Vein endothelial cell (primary cell): ENCODE data around the gene RAB42. TPM values are rescaled to one million over a fixed set of nuclear protein-coding genes. Genes with fewer than 3 reads are reported as not detected.

Experiments used
- small RNA-seq: library from RNA; depleted of rRNA; stranded (forward); fragments of <200 nt; gene quantifications from one replicate; pipeline ENCODE3, GENCODE V24; 2012
- total RNA-seq: library from RNA; depleted of rRNA; stranded (reverse); fragments of >200 nt; gene quantifications from 2 replicates; pipeline ENCODE4 v1.2.3, GENCODE V29; 2012

RAB42 gene, protein sequence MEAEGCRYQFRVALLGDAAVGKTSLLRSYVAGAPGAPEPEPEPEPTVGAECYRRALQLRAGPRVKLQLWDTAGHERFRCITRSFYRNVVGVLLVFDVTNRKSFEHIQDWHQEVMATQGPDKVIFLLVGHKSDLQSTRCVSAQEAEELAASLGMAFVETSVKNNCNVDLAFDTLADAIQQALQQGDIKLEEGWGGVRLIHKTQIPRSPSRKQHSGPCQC
- total RNA-seq: 0.98 and 1.2 TPM in 2 replicates

GRCh38 chr1:28591708-28592320 lies at the start of gene RAB42:
TSS of gene RAB42 (plus strand) at chr1:28592265. CDS start at chr1:28592512, 247 bp downstream.

DNA sequence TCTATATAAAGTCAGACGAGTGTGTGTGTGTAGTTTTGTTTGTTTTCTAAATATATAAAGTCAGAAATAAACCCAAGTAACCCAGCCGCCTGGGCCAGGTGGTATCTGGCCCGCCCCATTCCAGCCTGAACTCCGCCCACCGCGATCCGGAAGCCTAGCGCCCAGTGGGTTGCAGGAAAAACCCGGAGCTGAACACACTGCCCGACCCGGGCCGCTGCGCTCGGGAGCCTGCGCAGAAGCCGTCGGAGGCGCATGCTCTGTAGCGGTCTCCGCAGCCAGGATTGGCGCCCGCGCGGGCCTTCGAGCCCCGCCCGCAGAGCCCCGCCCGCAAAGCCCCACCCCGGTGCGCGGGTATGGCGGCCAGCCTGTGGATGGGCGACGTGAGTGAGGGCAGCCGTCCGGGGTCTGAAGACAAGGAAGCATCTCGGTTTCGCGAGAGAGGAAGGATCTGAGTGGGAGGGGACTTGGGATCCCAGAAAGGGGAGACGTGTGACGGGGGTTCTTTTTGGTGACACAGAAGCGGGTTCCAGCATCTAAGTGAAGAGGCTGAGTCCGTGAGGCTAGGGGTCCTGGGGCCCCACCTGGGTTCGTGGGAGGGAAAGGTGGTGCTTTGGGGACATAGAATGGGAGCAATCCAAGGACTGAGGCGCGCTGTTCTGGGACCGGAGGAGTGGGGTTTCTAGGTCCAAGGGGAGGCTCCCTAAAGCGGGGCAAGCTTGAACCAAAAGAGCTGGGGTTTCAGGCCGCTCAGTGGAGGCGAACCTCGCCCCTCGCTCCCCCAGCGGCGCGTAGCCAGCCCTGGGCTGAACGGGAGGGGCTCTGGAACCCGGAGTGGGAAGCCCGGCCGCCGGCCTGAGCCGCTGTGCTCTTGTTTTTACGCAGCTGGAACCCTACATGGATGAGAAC lies 39.1 kb upstream of the RAB42 start, which contains the start of gene TRNAU1AP:
Gene TRNAU1AP (plus strand): TSS at position 328 of the 906 bp plus-strand sequence. CDS start 26 bp downstream, at position 354.

GRCh38 chr1:28642847-28643635 lies 51.0 kb downstream of the RAB42 start, which contains the start of gene TAF12:
TSS of gene TAF12 (minus strand) at chr1:28643067. CDS start at chr1:28622081, 20,986 bp downstream.

Small RNA genes lying within 50 kb of the gene (small RNA-seq; reads per million reads assigned to genes)
- gene SNORA16A: not detected
- gene SNORA44: not detected
- gene SNORA61: not detected
- gene SNORD99: 930 reads per million, percentile 100 among the genes with 10 or more reads in this experiment

Other genes starting within 250 kb of the RAB42 start
- gene PHACTR4, start 222.5 kb upstream of the RAB42 start, total RNA-seq: 25.8 and 38.8 TPM in 2 replicates
- 53.2 and 68.5 TPM in 2 replicates for gene RCC1, start 86.2 kb upstream of the RAB42 start, total RNA-seq
- 28.9 and 37.6 TPM in 2 replicates for gene TRNAU1AP, start 39.2 kb upstream of the RAB42 start, total RNA-seq
- 18.3 and 18.6 TPM in 2 replicates for gene TAF12, start 50.8 kb downstream of the RAB42 start, total RNA-seq
- not detected in 2 replicates for gene RNU11, start 56.3 kb downstream of the RAB42 start, total RNA-seq
- 10.5 and 12.1 TPM in 2 replicates for gene GMEB1, start 76.5 kb downstream of the RAB42 start, total RNA-seq
- gene YTHDF2, start 144.7 kb downstream of the RAB42 start, total RNA-seq: 132 and 134 TPM in 2 replicates
- not detected in 2 replicates for gene OPRD1, start 219.9 kb downstream of the RAB42 start, total RNA-seq